Measurements from ENCODE around the gene MAP3K7.

DNA sequence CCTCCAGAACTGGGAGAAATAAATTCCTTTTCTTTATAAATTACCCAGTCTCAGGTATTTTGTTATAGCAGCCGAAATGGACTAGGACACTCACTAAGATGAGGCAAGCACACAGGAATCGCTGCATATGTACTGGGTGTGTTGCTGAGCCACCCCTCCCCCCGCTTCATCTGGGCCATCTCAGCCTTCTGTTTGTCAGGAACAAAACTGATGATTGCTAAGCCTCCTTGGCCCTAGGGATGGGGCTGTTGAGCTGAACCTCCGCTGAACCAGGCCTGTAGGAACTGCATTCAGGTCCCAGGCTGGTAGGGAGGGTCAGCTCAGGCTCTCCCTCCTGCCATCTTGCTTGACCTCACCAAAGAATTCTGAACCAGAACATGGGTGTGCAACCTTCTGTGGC lies 108.6 kb downstream of the MAP3K7 start:
- TF ChIP-seq EZH2 (IDR thresholded peaks at IDR 0.05; ENCODE audit: low read depth) = no peak
- TF ChIP-seq, protein P1, sequence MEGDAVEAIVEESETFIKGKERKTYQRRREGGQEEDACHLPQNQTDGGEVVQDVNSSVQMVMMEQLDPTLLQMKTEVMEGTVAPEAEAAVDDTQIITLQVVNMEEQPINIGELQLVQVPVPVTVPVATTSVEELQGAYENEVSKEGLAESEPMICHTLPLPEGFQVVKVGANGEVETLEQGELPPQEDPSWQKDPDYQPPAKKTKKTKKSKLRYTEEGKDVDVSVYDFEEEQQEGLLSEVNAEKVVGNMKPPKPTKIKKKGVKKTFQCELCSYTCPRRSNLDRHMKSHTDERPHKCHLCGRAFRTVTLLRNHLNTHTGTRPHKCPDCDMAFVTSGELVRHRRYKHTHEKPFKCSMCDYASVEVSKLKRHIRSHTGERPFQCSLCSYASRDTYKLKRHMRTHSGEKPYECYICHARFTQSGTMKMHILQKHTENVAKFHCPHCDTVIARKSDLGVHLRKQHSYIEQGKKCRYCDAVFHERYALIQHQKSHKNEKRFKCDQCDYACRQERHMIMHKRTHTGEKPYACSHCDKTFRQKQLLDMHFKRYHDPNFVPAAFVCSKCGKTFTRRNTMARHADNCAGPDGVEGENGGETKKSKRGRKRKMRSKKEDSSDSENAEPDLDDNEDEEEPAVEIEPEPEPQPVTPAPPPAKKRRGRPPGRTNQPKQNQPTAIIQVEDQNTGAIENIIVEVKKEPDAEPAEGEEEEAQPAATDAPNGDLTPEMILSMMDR (conservative IDR thresholded peaks at IDR 0.05) = no peak
